H1 (cell line): ENCODE results near the gene ABCC2. TPM values are rescaled to one million over a fixed set of nuclear protein-coding genes. Genes with fewer than 3 reads are reported as not detected.
"Not testable (repeated sequence)": the region's sequence is repeated elsewhere in the genome, so short reads cannot be mapped to it uniquely, and the experiment has no call there.

Source experiments
- CTCF ChIA-PET: fragments of 300-600 bp; sonication (Branson Sonifier 250); formaldehyde crosslinking; loops from one replicate; lab custom pipeline; 2021; ENCODE audit not compliant: partially characterized antibody; lab: Charles Lee
- POLR2A ChIA-PET: fragments of 300-600 bp; sonication (Branson Sonifier 250); formaldehyde crosslinking; loops from one replicate; lab custom pipeline; 2021; ENCODE audit warnings: inconsistent platforms; ENCODE audit not compliant: partially characterized antibody; lab: Charles Lee
- DNase-seq, 2 experiments: peaks; one replicate each; pipeline versions ENCODE4 v3.0.0 to v3.0.0-alpha.2; 2010 to 2022; ENCODE audit warnings: low spot score in 2 of 2, low read depth in 1 of 2, mixed read lengths in 1 of 2
- FAIRE-seq: peaks from 2 replicates; lab custom pipeline; 2011; peaks lifted over from hg19 to GRCh38; lab: Jason Lieb, UNC
- H2AFZ ChIP-seq: 2 replicates; pipeline ENCODE4 v1.8.1; 2012; ENCODE audit warnings: low read length, inconsistent platforms
- H2AK5ac ChIP-seq: 2 replicates; pipeline ENCODE4 v1.6.1; 2013; ENCODE audit warnings: low read depth, low read length
- H2BK120ac ChIP-seq: replicated peaks from 2 replicates; pipeline ENCODE3; 2013; ENCODE audit warnings: low read depth, low read length, inconsistent platforms
- H2BK12ac ChIP-seq: 2 replicates; pipeline ENCODE4 v1.6.1; 2013; ENCODE audit warnings: low read depth, low read length
- H2BK15ac ChIP-seq: 2 replicates; pipeline ENCODE4 v1.6.1; 2013; ENCODE audit warnings: low read length
- H2BK20ac ChIP-seq: 2 replicates; pipeline ENCODE4 v1.6.1; 2013; ENCODE audit warnings: low read length
- H2BK5ac ChIP-seq: 2 replicates; pipeline ENCODE4 v1.6.1; 2013; ENCODE audit warnings: low read depth, low read length
- H3K14ac ChIP-seq: 2 replicates; pipeline ENCODE4 v1.6.1; 2013; ENCODE audit warnings: inconsistent platforms; ENCODE audit not compliant: insufficient read length
- H3K18ac ChIP-seq: 2 replicates; pipeline ENCODE4 v1.6.1; 2013; ENCODE audit warnings: low read length; ENCODE audit errors: extremely low read depth
- H3K23ac ChIP-seq: 2 replicates; pipeline ENCODE4 v1.6.1; 2013; ENCODE audit warnings: inconsistent platforms; ENCODE audit not compliant: insufficient read length
- H3K23me2 ChIP-seq: 2 replicates; pipeline ENCODE4 v1.6.1; 2013; ENCODE audit warnings: low read depth, low read length
- H3K27ac ChIP-seq: 2 replicates; pipeline ENCODE4 v1.6.1; 2011; ENCODE audit warnings: low read depth, low read length, inconsistent platforms
- H3K27me3 ChIP-seq, 4 experiments: replicated peaks in 1 of 4; 1 replicate in 1 of 4; 2 replicates in 3 of 4; pipeline versions ENCODE4 v1.6.1 to v1.8.1; 2011 to 2013; ENCODE audit warnings: low read length in 3 of 4, mild to moderate bottlenecking in 3 of 4, inconsistent platforms in 2 of 4, mixed read lengths in 2 of 4, moderate library complexity in 1 of 4; ENCODE audit not compliant: control insufficient read depth in 3 of 4, insufficient read depth in 3 of 4; ENCODE audit errors: extremely low read depth in 1 of 4
- H3K36me3 ChIP-seq, 4 experiments: 2 replicates each; pipeline versions ENCODE4 v1.6.1 to v1.8.1; 2011 to 2013; ENCODE audit warnings: mild to moderate bottlenecking in 4 of 4, low read length in 3 of 4, moderate library complexity in 2 of 4, control low read depth in 1 of 4, inconsistent platforms in 1 of 4; ENCODE audit not compliant: insufficient read depth in 4 of 4, control insufficient read depth in 2 of 4
- H3K4ac ChIP-seq: replicated peaks from 2 replicates; pipeline ENCODE3; 2013; ENCODE audit warnings: low read length, low read depth, mixed read lengths, inconsistent platforms; ENCODE audit not compliant: insufficient read length
- H3K4me1 ChIP-seq, 4 experiments: replicated peaks in 1 of 4; 1 replicate in 1 of 4; 2 replicates in 3 of 4; pipeline versions ENCODE4 v1.6.1 to v1.8.1; 2011 to 2013; ENCODE audit warnings: low read length in 3 of 4, inconsistent platforms in 2 of 4, mixed read lengths in 1 of 4; ENCODE audit not compliant: insufficient read depth in 4 of 4, control insufficient read depth in 3 of 4
- H3K4me2 ChIP-seq, 2 experiments: 2 replicates each; pipeline versions ENCODE4 v1.6.1 to v1.8.1; 2011 to 2013; ENCODE audit warnings: low read depth in 2 of 2, low read length in 2 of 2, control low read depth in 1 of 2, inconsistent platforms in 1 of 2, mild to moderate bottlenecking in 1 of 2; ENCODE audit not compliant: insufficient read depth in 1 of 2
- H3K4me3 ChIP-seq, 4 experiments: fragments of 200-600, 300-600 bp in 1 of 4; sonication (generic), shearing (Covaris generic), sonication (Bioruptor Twin) in 1 of 4; 2 replicates each; pipeline versions ENCODE4 v1.5.1 to v1.8.1; 2011 to 2016; ENCODE audit warnings: low read length in 4 of 4, low read depth in 3 of 4, control low read depth in 2 of 4, inconsistent platforms in 2 of 4, mild to moderate bottlenecking in 2 of 4, mixed read lengths in 1 of 4, moderate library complexity in 1 of 4; ENCODE audit not compliant: insufficient read depth in 2 of 4; ENCODE audit errors: extremely low read depth in 1 of 4
- H3K56ac ChIP-seq: replicated peaks from 2 replicates; pipeline ENCODE3; 2013; ENCODE audit warnings: low read depth, mild to moderate bottlenecking, mixed read lengths, low read length, inconsistent platforms; ENCODE audit not compliant: insufficient read length
- H3K79me1 ChIP-seq: 2 replicates; pipeline ENCODE4 v1.6.1; 2013; ENCODE audit warnings: low read depth, low read length, control low read depth
- H3K79me2 ChIP-seq, 2 experiments: 2 replicates each; pipeline versions ENCODE4 v1.6.1 to v1.8.1; 2012 to 2013; ENCODE audit warnings: low read length in 2 of 2, mild to moderate bottlenecking in 2 of 2, inconsistent platforms in 1 of 2; ENCODE audit not compliant: insufficient read depth in 2 of 2, control insufficient read depth in 1 of 2
- H3K9ac ChIP-seq, 4 experiments: replicated peaks in 1 of 4; 1 replicate in 1 of 4; 2 replicates in 3 of 4; pipeline versions ENCODE4 v1.6.1 to v1.8.1; 2011 to 2013; ENCODE audit warnings: low read depth in 3 of 4, low read length in 3 of 4, control low read depth in 2 of 4, mild to moderate bottlenecking in 2 of 4, moderate library complexity in 2 of 4, inconsistent platforms in 1 of 4; ENCODE audit errors: extremely low read depth in 1 of 4
- H3K9me3 ChIP-seq, 2 experiments: 2 replicates each; pipeline versions ENCODE4 v1.6.1 to v1.8.1; 2012 to 2013; ENCODE audit warnings: mild to moderate bottlenecking in 2 of 2, moderate library complexity in 2 of 2, control low read depth in 1 of 2, inconsistent platforms in 1 of 2, low read depth in 1 of 2, low read length in 1 of 2, mixed read lengths in 1 of 2; ENCODE audit not compliant: insufficient read depth in 2 of 2
- H4K20me1 ChIP-seq, 2 experiments: replicated peaks in 1 of 2; 2 replicates each; pipeline versions ENCODE3 to v1.8.1; 2011 to 2013; ENCODE audit warnings: inconsistent platforms in 2 of 2, low read length in 2 of 2, mild to moderate bottlenecking in 1 of 2; ENCODE audit not compliant: insufficient read depth in 2 of 2, control insufficient read depth in 1 of 2
- H4K5ac ChIP-seq: 2 replicates; pipeline ENCODE4 v1.6.1; 2013; ENCODE audit warnings: low read length, low read depth, mixed read lengths, inconsistent platforms; ENCODE audit not compliant: insufficient read length
- H4K8ac ChIP-seq: 2 replicates; pipeline ENCODE4 v1.8.0; 2013; ENCODE audit warnings: mild to moderate bottlenecking, moderate library complexity, low read length, inconsistent platforms; ENCODE audit not compliant: insufficient read depth; ENCODE audit errors: extremely low read depth
- H4K91ac ChIP-seq: replicated peaks from 2 replicates; pipeline ENCODE3; 2013; ENCODE audit warnings: low read length, mixed read lengths, inconsistent platforms; ENCODE audit not compliant: insufficient read length
- WGBS, 2 experiments: shearing (Covaris generic) in 1 of 2; methylation state at CpG; one replicate each; pipeline versions ENCODE4 v1.1.6 to v1.1.7; 2013 to 2015; ENCODE audit warnings: low lambda C conversion rate in 2 of 2, mixed read lengths in 2 of 2, inconsistent platforms in 1 of 2, low coverage in 1 of 2, missing lambda C conversion rate in 1 of 2; ENCODE audit not compliant: insufficient replicate concordance in 2 of 2, insufficient coverage in 1 of 2, insufficient read length in 1 of 2; ENCODE audit errors: extremely low coverage in 1 of 2, missing lambda C conversion rate in 1 of 2; 5-methylcytosine and 5-hydroxymethylcytosine counted together
- polyA plus RNA-seq, 7 experiments: library from polyadenylated mRNA; depleted of rRNA in 3 of 7; stranded (reverse) in 5 of 7; unstranded in 2 of 7; fragments of >200 nt in 5 of 7; fragments of 200-250 nt in 2 of 7; gene quantifications; 1 replicate in 5 of 7; 2 replicates in 1 of 7; 4 replicates in 1 of 7; pipeline versions ENCODE4 v1.2.1 to v1.2.3, GENCODE V29; 2011 to 2013; ENCODE audit warnings: missing spikeins in 2 of 7, mixed read lengths in 2 of 7
- total RNA-seq: library from RNA; stranded (reverse); fragmentation: NEBNext Ultra II Directional; extraction: Animal tissue kit (Norgen Biotek cat#: 25700); gene quantifications from 2 replicates; pipeline ENCODE4 v1.2.1, GENCODE V29; 2021

ABCC2 gene
- total and polyA plus RNA-seq, 2 of the 8 experiments (the other 6 are each of a cell fraction or from before 2014, with no cell fraction given) = 0.74 to 1.1 TPM

DNA sequence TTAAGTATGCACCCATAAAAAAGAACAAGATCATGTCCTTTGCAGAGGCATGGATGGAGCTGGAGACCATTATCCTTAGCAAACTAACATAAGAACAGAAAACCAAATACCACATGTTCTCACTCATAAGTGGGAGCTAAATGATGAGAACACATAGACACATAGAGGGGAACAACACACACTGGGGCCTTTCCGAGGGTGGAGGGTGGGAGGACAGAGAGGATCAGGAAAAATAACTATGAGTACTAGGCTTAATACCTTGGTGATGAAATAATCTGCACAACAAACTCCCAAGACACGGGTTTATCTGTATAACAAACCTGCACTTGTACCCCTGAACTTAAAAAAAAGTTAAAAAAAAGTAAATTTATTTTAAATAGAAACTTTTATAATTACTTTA, 36.3 kb upstream of the ABCC2 start:
- WGBS, 2 experiments = 87% methylated on average over 2 of the region's 2 CpGs; no CpG with 5 or more reads in 1 of the 2 experiments
- not testable (repeated sequence) for FAIRE-seq, H3K23me2 ChIP-seq

More for the DNA sequence above, 36.3 kb upstream of the ABCC2 start:
- CTCF ChIA-PET, H2BK12ac ChIP-seq, H3K14ac ChIP-seq, H3K79me1 ChIP-seq, H2AK5ac ChIP-seq, H4K20me1 ChIP-seq, H3K9ac ChIP-seq, H3K9me3 ChIP-seq, H3K4ac ChIP-seq, H2BK120ac ChIP-seq, H3K4me2 ChIP-seq, H3K56ac ChIP-seq, H2AFZ ChIP-seq, DNase-seq, H2BK20ac ChIP-seq, H3K18ac ChIP-seq, H4K8ac ChIP-seq, H2BK5ac ChIP-seq, H3K4me3 ChIP-seq, POLR2A ChIA-PET, H4K5ac ChIP-seq, H3K4me1 ChIP-seq, H3K23ac ChIP-seq, H3K27ac ChIP-seq, H2BK15ac ChIP-seq, H3K79me2 ChIP-seq, H3K27me3 ChIP-seq, H4K91ac ChIP-seq: not testable (repeated sequence)
- H3K36me3 ChIP-seq = peaks cover 15 to 78% (median 42%) of the 10 kb centered on the region in 4 experiments
